MM.1S (cell line): ENCODE results near the gene BPTF.

Experiments used
- EZH2phosphoT487 ChIP-seq: fragments of 300-600 bp; sonication (generic); IDR thresholded peaks from 2 replicates; pipeline ENCODE4 v1.6.1; 2018; ENCODE audit warnings: antibody characterized with exemption, low read length
- TF ChIP-seq, protein P1 (sequence below): fragments of 300-600 bp; sonication (generic); IDR thresholded peaks from 2 replicates; pipeline ENCODE4 v1.5.1; 2016; ENCODE audit warnings: antibody characterized with exemption, low read length, mixed read lengths

DNA sequence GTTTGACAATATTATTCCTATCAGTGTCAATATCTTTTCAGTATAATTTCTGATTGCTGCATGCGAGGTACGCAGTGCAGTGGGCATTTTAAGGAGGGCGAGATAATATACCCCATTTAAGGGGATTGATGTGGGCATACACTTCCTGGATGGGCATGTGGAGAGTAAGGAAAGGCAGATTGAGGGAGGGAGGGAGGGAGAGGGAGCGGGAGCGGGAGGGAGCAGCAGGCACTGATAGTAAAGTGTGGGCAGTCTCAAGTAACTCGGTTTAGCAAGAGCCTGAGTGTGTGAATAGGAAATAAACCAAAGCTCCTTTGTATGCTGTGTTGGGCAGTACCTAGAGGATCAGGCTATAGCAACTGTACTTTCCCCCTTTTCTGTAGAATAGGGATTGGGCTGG, 5.1 kb downstream of the BPTF start:
- TF ChIP-seq, protein P1, sequence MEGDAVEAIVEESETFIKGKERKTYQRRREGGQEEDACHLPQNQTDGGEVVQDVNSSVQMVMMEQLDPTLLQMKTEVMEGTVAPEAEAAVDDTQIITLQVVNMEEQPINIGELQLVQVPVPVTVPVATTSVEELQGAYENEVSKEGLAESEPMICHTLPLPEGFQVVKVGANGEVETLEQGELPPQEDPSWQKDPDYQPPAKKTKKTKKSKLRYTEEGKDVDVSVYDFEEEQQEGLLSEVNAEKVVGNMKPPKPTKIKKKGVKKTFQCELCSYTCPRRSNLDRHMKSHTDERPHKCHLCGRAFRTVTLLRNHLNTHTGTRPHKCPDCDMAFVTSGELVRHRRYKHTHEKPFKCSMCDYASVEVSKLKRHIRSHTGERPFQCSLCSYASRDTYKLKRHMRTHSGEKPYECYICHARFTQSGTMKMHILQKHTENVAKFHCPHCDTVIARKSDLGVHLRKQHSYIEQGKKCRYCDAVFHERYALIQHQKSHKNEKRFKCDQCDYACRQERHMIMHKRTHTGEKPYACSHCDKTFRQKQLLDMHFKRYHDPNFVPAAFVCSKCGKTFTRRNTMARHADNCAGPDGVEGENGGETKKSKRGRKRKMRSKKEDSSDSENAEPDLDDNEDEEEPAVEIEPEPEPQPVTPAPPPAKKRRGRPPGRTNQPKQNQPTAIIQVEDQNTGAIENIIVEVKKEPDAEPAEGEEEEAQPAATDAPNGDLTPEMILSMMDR, result no peak
- TF ChIP-seq EZH2phosphoT487, result no peak
